ENCODE data around the gene PMS1. TPM values are rescaled to one million over a fixed set of nuclear protein-coding genes. Genes with fewer than 3 reads are reported as not detected.

The PMS1 gene
- total RNA-seq, 1 donor from 2014 or later = 17.4 TPM

GRCh38 chr2:189900726-189901125, 116.5 kb downstream of the PMS1 start:
- DNase-seq = no peak
- Histone ChIP-seq H3K27ac (no peak overlapping the region), H3K9me3 (no peaks in the 10 kb centered on the region), H3K4me3 (no peak overlapping the region), H3K27me3 (no peaks in the 10 kb centered on the region), H3K4me1 (no peaks in the 10 kb centered on the region), H3K36me3 (no peaks in the 10 kb centered on the region)
- no peak for TF ChIP-seq CTCF (IDR thresholded peaks at IDR 0.05)
- ATAC-seq = no peak
- intact Hi-C loops (cut with DNase I) = no loop called here

- no peaks in the 10 kb centered on the region for H3K27me3 ChIP-seq
- no peak overlapping the region for H3K4me3 ChIP-seq
- intact Hi-C loops (cut with DNase I) = no loop called here
- no peaks in the 10 kb centered on the region for H3K36me3 ChIP-seq
- no peak for TF ChIP-seq CTCF (IDR thresholded peaks at IDR 0.05)
- H3K27ac ChIP-seq = no peak overlapping the region
- no peak for DNase-seq
- no peak for ATAC-seq
- no peaks in the 10 kb centered on the region for H3K9me3 ChIP-seq
- H3K4me1 ChIP-seq = no peaks in the 10 kb centered on the region
Measured at GRCh38 chr2:189901664-189902063, 117.4 kb downstream of the PMS1 start.

GRCh38 chr2:189913821-189914220, 129.6 kb downstream of the PMS1 start:
- intact Hi-C loops (cut with DNase I) = no loop called here
- H3K27me3 ChIP-seq = no peaks in the 10 kb centered on the region
- TF ChIP-seq CTCF (IDR thresholded peaks at IDR 0.05) = no peak
- ATAC-seq (no peak), DNase-seq (no peak)
- H3K36me3 ChIP-seq = no peaks in the 10 kb centered on the region
- no peaks in the 10 kb centered on the region for H3K4me1 ChIP-seq
- H3K4me3 ChIP-seq = no peak overlapping the region
- H3K9me3 ChIP-seq = no peaks in the 10 kb centered on the region
- H3K27ac ChIP-seq = no peak overlapping the region

- H3K27ac ChIP-seq = no peak overlapping the region
- DNase-seq (no peak), ATAC-seq (no peak)
- no peaks in the 10 kb centered on the region for H3K4me1 ChIP-seq
- H3K9me3 ChIP-seq = no peaks in the 10 kb centered on the region
- H3K27me3 ChIP-seq = no peaks in the 10 kb centered on the region
- intact Hi-C loops (cut with DNase I) = no loop called here
- TF ChIP-seq CTCF (IDR thresholded peaks at IDR 0.05) = no peak
- no peaks in the 10 kb centered on the region for H3K36me3 ChIP-seq
- H3K4me3 ChIP-seq = no peak overlapping the region
Measured at GRCh38 chr2:189916651-189917050, 132.4 kb downstream of the PMS1 start.

Other genes starting within 250 kb of the PMS1 start
- 169 TPM for gene SLC40A1, start 203.7 kb upstream of the PMS1 start, total RNA-seq
- 32.3 TPM for gene ASNSD1, start 123.0 kb upstream of the PMS1 start, total RNA-seq
- gene ANKAR, start 109.8 kb upstream of the PMS1 start, total RNA-seq = 10.7 TPM
- gene OSGEPL1, start 21.7 kb upstream of the PMS1 start, total RNA-seq = 6.7 TPM
- 65.0 TPM for gene ORMDL1, start 111 bp upstream of the PMS1 start, total RNA-seq